A673 (cell line): Measurements from ENCODE around the gene GATAD2A.

Experiments
- EZH2 ChIP-seq: fragments of 200-600 bp; sonication (generic); IDR thresholded peaks from 2 replicates; pipeline ENCODE4 v1.6.1; 2017; ENCODE audit warnings: borderline replicate concordance, low read depth, mild to moderate bottlenecking, mixed read lengths, antibody characterized with exemption, low read length; ENCODE audit not compliant: poor library complexity, severe bottlenecking
- TF ChIP-seq, protein P1 (sequence below): fragments of 300-800, 200-600 bp; sonication (generic); conservative IDR thresholded peaks from 2 replicates; pipeline ENCODE4 v1.5.1; 2017; ENCODE audit warnings: low read depth, mild to moderate bottlenecking, antibody characterized with exemption, low read length, moderate library complexity, mixed read lengths

DNA sequence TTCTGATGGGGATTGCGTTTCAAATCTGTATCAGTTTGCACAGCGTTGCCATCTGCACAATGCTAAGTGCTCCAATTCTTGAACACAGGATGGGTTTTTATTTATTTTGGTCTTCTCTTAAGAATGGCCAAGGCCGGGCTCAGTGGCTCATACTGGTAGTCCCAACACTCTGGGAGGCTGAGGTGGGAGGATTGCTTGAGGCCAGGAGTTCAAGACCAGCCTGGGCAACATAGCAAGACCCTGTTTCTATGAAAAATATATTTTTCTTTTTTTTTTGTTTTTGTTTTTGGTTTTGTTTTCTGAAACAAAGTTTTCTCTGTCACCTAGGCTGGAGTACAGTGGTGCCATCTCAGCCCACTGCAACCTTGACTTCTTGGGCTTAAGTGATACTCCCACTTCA lies 117.7 kb downstream of the GATAD2A start:
- TF ChIP-seq, protein P1, sequence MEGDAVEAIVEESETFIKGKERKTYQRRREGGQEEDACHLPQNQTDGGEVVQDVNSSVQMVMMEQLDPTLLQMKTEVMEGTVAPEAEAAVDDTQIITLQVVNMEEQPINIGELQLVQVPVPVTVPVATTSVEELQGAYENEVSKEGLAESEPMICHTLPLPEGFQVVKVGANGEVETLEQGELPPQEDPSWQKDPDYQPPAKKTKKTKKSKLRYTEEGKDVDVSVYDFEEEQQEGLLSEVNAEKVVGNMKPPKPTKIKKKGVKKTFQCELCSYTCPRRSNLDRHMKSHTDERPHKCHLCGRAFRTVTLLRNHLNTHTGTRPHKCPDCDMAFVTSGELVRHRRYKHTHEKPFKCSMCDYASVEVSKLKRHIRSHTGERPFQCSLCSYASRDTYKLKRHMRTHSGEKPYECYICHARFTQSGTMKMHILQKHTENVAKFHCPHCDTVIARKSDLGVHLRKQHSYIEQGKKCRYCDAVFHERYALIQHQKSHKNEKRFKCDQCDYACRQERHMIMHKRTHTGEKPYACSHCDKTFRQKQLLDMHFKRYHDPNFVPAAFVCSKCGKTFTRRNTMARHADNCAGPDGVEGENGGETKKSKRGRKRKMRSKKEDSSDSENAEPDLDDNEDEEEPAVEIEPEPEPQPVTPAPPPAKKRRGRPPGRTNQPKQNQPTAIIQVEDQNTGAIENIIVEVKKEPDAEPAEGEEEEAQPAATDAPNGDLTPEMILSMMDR: no peak
- no peak for TF ChIP-seq EZH2
